GM21367 (cell line): ENCODE measurements around the gene ZBTB7A.

Experiments
- ATAC-seq: cut with Tn5 transposase; IDR thresholded peaks from one replicate; pipeline ENCODE4 v1.9.1; 2021; ENCODE audit not compliant: unreplicated experiment

ZBTB7A gene

DNA sequence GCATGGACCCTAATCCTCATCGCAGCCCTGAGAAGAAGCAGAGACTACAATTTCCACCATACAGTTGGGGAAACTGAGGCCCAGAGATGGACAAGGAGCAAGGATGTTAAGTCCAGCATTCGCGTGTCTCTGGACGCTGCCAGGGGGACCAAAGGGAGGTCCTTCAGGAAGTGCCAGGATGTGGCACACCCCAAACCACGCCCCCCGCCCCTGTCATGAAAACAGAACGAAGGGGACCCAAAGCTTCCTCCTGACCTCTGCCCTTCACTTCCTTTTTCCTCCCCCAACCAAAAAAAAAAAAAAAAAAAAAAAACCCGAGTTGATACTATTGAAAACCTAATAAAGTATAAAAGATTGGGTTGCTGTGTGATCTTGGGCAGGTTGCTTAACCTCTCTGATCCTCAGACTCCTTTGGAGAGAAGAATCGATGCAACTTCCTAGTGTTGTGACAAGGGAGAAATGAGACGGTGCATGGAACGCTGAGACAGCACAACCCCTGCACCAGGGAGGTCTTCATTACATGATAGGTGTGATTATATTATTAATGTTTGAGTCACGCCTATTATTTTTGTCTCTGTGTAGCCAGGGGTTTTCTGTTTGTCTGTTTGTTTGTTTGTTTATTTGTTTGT, 2.7 kb upstream of the ZBTB7A start:
- ATAC-seq, result no peak

DNA sequence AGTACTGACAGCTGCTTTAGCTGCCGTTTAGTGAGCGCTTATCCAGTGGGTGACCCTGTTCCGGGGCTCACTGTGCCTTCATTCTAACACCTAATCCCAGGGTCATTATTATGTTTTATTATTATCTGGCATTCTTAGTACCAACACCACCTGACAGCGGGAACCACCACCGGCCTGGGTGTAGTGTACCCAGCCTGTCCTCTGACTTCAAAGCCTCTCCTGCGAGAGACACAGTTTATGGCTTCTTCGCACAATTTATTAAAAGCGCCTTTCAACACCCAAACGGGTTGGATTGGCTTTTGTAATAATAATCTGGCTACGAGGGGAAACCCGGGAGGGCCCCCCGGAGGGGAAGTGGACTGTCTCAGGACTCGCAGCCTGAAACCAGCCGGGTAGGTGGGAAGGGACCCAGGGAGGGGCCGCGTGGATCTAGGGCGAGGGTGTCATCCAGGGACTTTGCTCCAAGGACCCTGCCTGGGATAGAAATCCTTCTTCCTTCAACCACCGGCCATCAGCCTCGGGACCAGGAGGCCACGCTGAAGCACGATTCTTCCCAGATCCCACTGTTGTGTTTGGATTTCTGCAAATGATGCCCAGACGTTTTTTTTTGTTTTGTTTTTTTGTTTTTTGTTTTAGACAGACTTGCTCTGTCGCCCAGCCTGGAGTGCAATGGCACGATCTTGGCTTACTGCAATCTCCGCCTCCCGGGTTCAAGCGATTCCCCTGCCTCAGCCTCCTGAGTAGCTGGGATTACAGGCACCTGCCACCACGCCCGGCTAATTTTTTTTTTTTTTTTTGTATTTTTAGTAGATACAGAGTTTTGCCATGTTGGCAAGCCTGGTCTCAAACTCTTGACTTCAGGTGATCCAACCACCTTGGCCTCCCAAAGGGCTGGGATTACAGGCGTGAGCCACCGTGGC, 1.6 kb upstream of the ZBTB7A start:
- no peak for ATAC-seq

DNA sequence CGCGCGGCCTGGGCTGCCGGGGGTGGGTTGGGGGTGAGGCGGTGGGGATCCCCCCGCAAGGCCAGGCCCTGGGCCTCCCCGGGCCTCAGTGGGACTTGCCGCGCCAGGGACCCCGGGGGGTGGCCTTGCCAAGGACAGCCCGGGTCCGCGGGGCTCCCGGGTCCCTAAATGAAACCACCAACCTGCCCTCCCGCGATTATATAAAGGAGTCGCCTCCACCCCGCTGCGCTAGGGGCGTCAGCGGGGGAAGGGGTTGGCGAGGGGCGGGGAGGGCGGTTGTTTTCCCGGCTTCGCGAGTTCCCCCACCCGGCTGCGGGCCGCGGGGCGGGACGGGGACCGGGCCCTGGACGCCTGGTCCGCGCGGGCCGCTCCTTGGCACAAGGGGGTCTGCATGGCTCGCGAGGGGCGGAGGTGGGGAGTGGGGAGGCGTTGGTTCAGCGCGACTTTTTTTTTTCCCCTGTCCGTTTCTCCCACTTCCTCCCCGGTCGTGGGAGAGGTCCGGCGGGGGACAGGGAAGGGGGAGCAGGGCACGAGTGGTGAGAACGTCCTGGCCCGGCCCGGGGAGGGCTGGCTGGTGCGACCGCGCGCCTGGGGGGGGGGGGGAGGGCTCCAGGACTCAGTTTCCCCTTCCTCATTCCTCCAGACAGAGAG, 822 bp upstream of the ZBTB7A start:
- no peak for ATAC-seq

DNA sequence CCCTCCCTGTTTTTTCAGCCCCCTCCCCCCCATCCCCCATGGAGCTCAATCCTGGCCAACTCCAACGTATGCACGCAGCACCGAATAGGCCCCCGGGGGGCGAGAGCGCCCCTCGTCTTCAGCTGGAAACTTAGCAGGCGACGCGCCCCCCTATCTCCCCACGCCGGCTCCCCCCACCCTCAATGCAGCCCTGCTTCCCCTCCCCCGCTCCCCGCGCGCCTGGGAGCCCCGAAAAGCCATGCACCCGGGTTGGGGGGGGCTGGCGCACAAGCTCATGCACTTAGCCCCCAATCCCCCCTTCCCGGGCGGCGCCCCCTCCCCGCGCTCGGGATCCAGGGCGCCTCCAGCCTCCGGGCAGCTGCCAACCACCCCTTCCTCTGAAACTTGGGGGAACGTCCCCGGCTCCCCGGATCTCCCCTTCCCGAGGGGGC, 508 bp downstream of the ZBTB7A start:
- no peak for ATAC-seq

DNA sequence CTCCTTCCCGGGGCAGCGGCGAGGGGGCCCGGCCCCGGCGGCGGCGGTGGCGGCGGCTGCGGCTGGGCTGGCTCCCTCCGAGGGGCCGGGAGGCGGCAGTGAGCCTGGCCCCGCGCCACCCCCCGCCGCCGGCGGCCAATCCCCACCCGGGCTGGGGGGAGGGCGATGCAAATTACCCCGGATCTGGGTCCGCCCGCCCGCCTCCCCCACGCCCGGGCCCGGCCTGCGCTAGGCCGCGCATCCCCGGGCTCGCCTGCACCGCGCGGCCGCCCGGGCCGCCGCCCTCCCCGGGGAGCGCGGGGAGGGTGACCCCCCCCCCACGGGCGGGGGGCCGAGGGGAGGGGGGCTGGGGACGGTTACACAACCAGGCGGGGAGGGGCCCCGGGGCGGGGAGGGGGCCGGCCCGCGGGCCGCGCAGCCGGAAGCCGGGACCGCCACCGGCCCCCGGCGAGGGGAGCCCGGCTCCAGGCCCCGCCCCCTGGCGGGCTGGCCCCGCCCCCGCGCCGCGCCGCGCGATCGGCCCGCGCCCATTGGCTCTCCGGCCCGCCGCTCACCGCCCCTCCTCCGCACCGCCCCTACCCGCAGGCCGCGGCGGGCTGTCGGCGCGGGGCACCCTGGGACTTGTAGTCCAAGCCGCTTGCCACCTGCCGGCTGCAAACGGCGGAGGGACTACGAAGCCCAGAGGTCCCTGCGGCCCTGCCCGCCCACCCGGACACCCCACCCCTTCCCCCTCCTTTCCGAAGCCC, 1.1 kb downstream of the ZBTB7A start:
- peak; percentile 64 for ATAC-seq

DNA sequence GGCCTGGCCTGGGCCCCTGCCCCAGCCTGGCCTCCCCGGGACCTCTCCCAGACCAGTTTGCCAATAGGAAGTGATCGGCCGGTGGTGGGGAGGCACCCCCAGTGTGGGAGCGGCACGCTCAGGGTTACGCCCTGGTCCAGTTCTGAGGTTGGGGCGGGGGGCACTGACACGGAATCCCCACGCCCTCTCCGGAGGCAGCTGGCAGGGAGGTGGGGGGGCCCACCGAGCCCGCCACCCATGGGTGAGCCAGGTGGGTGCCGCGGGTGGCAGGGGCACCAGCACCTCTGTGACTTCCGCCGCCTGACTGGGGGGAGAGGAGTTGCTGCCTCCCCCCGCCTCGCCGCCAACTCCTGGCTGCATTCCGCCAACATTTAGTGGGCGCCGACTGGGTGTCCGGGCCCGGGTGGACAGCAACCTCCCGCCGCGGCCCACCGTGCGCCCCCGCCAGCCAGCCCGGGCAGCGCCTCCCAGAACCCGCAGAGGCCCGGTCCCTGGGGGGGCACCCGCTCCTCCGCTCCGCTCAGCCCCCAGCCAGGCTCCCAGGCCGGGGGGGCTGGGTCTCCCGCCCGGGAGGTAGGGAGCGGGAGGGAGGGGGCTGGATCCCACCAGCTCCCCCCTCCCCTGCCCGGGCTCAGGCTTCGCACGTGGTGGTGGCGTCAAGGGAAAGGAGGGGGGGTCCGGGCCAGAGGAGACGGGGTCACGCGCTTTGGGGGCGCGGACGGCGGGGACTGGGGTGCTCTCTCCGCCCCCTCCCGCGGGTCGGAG, 2.0 kb downstream of the ZBTB7A start:
- no peak for ATAC-seq

DNA sequence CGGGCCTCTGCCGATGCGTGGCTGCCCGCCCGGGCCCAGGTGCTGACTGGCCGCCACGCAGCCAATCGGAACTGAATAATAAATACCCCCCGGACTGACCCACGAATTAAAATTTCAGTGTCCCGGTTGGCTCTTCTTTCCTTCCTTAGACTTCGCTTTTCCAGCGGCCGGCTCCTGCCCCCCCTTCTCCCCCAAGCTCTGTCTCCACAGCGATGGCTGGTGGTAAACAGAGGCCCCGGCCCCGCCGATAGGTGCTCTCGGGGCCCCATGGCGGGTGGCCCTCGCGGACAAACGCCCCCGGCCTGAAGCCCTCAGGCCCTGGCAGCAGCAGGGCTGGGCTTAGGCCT, 2.6 kb downstream of the ZBTB7A start:
- ATAC-seq, result no peak

DNA sequence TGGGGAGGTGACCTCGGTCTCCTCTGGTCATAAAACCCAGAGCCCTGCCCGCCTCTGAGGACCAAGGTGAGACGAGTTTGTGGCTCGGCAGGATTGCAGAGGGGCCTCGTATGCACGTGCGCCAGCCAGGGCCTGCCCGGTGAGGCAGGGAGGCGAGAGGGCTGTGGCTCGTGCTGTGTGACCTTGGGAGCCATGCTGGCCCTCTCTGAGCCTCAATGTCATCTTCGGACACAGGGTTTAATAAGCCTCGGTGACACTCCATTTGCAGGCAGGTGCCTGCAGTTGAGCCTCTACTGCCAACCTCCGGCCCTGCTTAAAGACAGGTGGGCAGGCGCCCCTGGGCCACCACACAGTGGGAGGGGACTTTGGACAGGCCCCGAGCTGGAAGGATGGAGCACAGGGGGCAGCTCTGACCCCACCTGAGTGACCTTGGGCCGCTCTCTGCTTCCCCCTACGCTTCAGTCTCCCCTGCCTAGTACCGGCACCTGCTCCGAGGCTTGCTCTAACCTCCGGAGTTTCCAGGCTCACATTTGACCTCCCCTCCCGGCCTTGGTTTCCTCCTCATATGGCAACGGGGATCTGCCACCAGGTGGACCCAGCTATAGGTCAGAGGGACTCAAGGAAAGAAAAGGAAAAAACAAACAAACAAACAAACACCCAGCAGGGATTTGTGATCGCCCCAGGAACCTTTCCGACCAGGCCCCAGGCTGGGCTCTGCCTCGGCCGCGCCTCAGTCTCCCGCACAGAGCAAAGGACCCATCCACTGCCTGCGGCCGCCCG, 3.1 kb downstream of the ZBTB7A start:
- ATAC-seq, result no peak

DNA sequence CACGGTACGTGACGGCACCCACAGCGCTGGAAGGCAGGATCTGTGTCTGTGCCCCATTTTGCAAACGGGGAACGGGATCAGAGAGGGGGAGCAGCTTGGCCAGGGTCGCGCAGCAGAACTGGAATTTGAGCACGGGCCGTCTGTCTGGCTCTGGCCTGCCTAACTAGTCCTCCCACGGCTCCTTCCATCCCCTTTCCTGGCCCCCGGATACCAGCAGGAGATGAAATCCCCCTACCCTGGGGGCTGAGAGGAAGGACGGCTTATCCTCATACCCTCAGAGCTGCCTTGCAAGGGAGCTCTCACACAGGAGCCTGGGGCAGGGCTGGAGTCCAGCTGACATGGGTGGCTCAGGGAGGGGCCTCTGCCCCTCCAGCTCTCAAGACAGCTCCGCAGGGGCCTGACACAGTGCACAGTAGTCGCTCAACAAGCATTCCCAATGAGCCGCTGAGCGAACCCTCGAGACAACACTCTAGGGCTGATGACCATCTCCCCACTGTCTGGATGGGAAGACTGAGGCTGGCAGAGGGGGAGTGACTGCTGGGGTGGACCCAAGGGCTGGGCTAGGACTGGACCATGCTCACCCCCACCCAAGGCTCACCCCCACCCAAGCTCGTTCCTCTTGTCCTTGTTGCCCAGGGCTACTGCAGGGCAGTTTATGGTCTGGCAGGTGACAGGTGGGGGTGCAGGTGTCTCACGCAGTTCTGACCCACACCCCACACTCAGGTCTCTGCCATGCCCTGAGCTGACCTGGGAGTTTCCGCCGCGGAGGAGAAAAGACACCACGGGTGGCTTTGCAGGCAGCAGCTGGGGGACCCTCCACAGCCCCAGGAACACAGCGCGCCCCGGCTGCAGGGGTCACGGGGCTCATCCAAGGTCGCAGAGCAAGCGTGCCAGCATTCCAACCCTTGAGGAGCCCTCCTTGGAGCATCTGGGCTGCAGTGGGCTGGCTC, 4.0 kb downstream of the ZBTB7A start:
- ATAC-seq, result no peak

DNA sequence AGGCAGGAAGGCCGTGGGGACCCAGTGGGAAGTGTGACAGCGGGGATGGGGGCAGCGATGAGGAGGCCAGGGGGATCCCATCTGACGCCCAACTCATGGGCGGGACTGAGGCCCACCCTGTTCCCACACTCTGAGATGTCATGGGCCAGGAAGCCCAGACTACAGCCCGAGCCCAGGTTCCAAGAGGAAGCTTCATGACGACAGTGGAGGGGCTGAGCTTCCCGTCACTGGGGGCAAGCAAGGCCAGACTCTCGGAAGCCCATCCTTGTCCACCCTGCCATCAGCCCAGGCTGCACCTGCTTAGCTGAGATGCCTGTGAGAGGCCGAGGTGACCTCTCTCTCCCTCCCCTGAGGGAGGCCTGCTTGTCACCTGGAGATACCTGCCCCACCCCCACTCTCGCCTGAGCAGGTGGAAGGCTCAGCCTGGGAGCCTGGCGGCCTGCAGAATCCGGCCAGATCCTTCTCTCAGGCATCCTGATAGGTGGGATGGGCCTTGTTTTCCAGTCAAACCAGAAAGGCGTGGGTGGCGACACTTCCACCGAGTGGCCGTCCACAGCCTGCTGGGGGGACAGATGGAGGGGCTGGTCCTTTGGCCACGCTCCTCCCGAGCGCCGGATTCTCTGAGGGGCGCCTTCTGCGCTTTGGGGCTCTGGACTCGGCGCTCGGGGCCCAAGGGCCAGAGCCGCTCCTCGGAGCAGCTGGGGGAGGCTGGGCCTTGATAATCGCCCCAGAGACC, 4.8 kb downstream of the ZBTB7A start:
- no peak for ATAC-seq

DNA sequence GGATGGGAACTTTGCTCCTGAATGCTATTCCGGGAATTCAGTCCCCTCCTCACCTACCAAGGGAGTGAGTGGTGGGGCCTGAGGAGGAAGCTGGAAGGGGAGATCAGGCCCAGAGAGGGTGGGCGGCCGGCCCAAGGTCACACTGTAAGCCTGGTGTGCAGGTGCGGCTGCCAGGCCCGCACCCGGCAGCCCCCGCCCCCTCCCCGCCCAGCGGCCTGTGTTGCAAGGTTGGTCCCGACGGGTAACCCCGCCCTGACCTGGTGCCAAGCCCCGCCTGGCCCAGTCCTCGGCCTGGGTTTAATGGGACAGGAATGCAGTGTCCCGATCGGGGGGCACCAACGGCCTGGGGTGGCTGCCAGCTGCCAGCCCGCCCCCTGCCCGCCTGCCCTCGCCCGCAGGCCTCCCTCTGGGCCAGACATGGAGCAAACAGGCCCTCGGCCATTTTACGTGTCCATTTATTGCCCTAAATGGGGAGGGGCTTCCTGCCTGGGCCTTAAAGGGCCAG, 5.5 kb downstream of the ZBTB7A start:
- no peak for ATAC-seq

DNA sequence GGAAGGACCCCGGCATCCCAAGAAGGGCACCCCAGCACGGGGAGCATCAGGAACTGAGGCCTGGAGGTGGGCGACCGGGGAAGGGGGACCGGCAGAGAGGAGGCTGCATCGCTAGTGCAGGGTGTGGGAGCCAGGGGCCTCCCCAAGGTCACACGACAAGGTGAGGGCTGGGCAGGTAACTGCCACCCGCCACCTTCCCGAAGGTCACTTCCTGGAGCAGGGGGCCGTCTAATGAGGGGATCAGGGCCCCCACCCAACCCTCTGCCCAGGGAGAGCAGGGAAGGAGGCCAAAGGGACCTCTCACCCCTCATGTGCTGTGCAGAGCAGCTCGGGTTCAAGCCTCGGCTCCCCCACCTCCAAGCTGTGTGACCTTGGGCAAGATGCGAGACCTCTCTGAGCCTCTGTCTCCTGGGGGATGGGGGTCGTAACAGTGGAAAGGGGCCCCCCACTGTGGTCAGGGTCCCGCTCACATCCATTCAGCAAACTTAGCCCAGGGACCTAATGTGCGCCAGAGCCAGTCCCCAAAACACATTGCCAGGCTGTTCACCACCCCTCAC, 6.0 kb downstream of the ZBTB7A start:
- ATAC-seq, result no peak

DNA sequence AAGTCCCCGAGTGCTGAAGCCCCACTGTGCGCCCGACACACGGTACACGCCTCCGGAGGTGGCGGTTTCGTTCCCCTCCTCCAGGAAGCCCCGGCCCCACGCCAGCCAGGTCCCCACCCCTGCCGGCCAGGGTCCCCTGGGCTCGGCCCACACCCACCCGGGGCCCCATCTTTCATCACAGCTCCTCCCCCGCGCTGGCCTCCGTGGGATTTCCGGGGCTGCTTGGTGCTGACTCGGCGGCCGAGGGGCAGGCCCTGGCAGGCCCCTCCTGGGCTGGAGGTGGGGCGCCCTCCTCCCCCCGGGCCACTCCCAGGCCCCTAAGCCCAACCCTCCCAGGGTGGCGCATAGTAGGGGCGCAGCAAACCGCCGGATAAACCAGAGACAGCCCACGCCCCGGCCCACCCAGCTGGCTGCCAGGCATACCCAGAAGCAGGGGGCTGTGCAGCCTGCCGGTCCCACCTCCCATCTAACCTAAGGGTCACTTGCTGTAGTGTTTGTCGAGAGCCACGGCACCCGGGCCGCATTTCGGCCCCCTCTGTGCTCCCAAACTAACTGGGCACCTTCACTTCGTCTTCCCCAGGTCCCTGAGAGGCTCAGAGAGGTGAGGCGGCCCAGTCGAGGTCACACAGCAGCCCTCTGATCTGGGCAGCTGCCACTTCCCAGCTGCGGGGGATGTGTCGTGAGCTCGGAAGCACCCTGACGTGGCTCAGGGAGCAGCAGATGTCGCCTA, 6.6 kb downstream of the ZBTB7A start:
- no peak for ATAC-seq

DNA sequence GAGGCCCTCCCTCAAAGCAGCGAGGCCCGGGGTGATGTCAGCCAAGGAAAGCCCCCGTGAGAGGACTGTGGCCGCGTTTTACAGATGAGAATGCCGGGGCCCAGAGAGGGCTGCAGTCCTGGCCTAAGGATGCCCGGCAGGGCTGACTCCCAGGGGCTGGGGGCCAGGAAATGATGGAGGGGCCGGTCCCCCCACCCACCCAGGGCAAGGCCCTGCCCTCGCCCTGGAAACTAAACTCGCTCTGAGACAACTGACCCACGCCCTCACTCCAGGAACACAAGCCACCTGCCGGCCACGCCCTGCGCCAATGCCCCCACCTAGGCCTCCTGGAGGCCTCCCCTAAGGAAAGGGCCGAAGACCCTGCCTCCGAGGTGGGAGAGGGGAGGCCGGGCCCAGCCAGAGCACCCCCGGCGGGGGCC, 7.2 kb downstream of the ZBTB7A start:
- ATAC-seq, result no peak

DNA sequence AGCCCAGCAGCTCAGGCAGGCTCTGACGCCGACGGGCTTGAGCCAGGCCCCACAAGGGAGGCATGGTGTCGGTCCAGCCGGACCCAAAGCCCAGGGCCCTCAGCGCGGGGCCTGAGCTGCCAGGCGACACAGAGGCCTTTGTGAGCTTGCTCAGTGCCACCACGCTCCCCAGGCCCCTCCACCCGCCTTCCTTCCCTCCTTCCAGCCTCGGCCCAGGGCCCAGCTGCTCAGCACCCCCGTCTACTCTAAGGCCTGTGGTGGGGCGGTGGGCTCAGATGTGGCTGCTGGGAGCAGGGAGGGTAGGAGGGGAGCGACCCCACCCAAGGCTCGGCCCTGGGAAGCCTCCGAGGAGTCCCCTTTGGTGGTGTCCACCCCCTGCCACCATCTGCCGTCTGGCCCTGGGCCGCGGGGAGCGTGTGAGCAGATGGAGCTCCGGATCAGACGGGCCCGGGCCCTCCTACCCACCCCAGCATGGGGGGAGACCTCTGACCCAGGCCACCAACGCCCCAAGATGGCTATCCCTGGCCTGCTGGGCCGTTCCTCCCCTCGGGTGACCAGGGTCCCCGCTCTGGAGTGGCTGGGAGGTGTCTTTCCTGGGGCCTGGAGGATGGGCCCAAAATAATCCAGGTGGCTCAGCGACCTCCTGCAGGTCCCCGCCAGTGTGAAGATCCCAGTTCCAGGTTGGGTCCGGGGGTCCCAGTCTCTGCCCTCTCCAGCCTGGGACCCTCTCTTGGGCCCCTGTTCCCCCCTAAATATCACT, 7.8 kb downstream of the ZBTB7A start:
- ATAC-seq, result no peak
